HEK293 (cell line): Measurements from ENCODE around the gene SPATA1.

ENCODE experiments used
- BCL11B ChIP-seq: fragments of 450-650 bp; formaldehyde crosslinking; IDR thresholded peaks from 2 replicates; pipeline ENCODE4 v1.5.1; 2016; ENCODE audit warnings: low read depth, missing biosample characterization, missing genetic modification characterization
- GFI1B ChIP-seq: fragments of 450-650 bp; formaldehyde crosslinking; IDR thresholded peaks from 2 replicates; pipeline ENCODE4 v1.5.1; 2016; ENCODE audit warnings: missing biosample characterization, missing genetic modification characterization
- GLIS1 ChIP-seq: fragments of 450-650 bp; formaldehyde crosslinking; IDR thresholded peaks from 2 replicates; pipeline ENCODE4 v1.5.1; 2016; ENCODE audit warnings: missing biosample characterization, missing genetic modification characterization
- GLIS2 ChIP-seq: fragments of 450-650 bp; formaldehyde crosslinking; IDR thresholded peaks from 2 replicates; pipeline ENCODE4 v1.5.1; 2016; ENCODE audit warnings: missing biosample characterization, missing genetic modification characterization
- MYNN ChIP-seq: fragments of 450-650 bp; formaldehyde crosslinking; IDR thresholded peaks from 2 replicates; pipeline ENCODE4 v1.5.1; 2016; ENCODE audit warnings: missing biosample characterization, missing genetic modification characterization, borderline replicate concordance
- SCRT1 ChIP-seq: fragments of 450-650 bp; formaldehyde crosslinking; IDR thresholded peaks from 2 replicates; pipeline ENCODE4 v1.5.1; 2016; ENCODE audit warnings: missing biosample characterization, missing genetic modification characterization, borderline replicate concordance
- SP2 ChIP-seq: fragments of 450-650 bp; formaldehyde crosslinking; IDR thresholded peaks from 2 replicates; pipeline ENCODE4 v1.5.1; 2016; ENCODE audit warnings: missing biosample characterization, missing genetic modification characterization
- WT1 ChIP-seq: fragments of 450-650 bp; formaldehyde crosslinking; IDR thresholded peaks from 2 replicates; pipeline ENCODE4 v1.5.1; 2016; ENCODE audit warnings: missing biosample characterization, missing genetic modification characterization
- ZBTB8A ChIP-seq: fragments of 450-650 bp; formaldehyde crosslinking; IDR thresholded peaks from 2 replicates; pipeline ENCODE4 v1.5.1; 2016; ENCODE audit warnings: missing biosample characterization, missing genetic modification characterization
- ZEB2 ChIP-seq: fragments of 450-650 bp; formaldehyde crosslinking; IDR thresholded peaks from 2 replicates; pipeline ENCODE4 v1.5.1; 2016; ENCODE audit warnings: missing biosample characterization, missing genetic modification characterization
- ZNF341 ChIP-seq: fragments of 450-650 bp; formaldehyde crosslinking; IDR thresholded peaks from 2 replicates; pipeline ENCODE4; 2016; ENCODE audit warnings: low read depth, missing biosample characterization, missing genetic modification characterization
- ZNF391 ChIP-seq: fragments of 450-650 bp; formaldehyde crosslinking; IDR thresholded peaks from 2 replicates; pipeline ENCODE4 v1.5.1; 2016; ENCODE audit warnings: low read depth, missing biosample characterization, missing genetic modification characterization, borderline replicate concordance
- ZNF394 ChIP-seq: fragments of 450-650 bp; formaldehyde crosslinking; IDR thresholded peaks from 2 replicates; pipeline ENCODE4 v1.5.1; 2016; ENCODE audit warnings: missing biosample characterization, missing genetic modification characterization, mild to moderate bottlenecking, moderate library complexity, borderline replicate concordance
- ZNF555 ChIP-seq: fragments of 450-650 bp; formaldehyde crosslinking; conservative IDR thresholded peaks from 2 replicates; pipeline ENCODE4 v1.5.1; 2017; ENCODE audit warnings: missing biosample characterization, mild to moderate bottlenecking, missing genetic modification characterization, inconsistent platforms
- ZNF561 ChIP-seq: fragments of 450-650 bp; IDR thresholded peaks from 2 replicates; pipeline ENCODE4 v1.5.1; 2018; ENCODE audit warnings: missing biosample characterization, missing genetic modification characterization, borderline replicate concordance
- ZNF610 ChIP-seq: fragments of 450-650 bp; formaldehyde crosslinking; IDR thresholded peaks from 2 replicates; pipeline ENCODE4 v1.5.1; 2016; ENCODE audit warnings: missing biosample characterization, missing genetic modification characterization, borderline replicate concordance
- ZNF629 ChIP-seq: fragments of 450-650 bp; formaldehyde crosslinking; IDR thresholded peaks from 2 replicates; pipeline ENCODE4 v1.5.1; 2017; ENCODE audit warnings: missing biosample characterization, missing genetic modification characterization
- ZNF654 ChIP-seq: fragments of 450-650 bp; formaldehyde crosslinking; IDR thresholded peaks from 2 replicates; pipeline ENCODE4 v1.5.1; 2016; ENCODE audit warnings: low read depth, missing biosample characterization, missing genetic modification characterization
- ZNF660 ChIP-seq: fragments of 450-650 bp; IDR thresholded peaks from 2 replicates; pipeline ENCODE4 v1.5.1; 2018; ENCODE audit warnings: missing biosample characterization, mild to moderate bottlenecking, missing genetic modification characterization
- ZNF768 ChIP-seq: fragments of 450-650 bp; formaldehyde crosslinking; IDR thresholded peaks from 2 replicates; pipeline ENCODE4 v1.5.1; 2018; ENCODE audit warnings: missing biosample characterization, mild to moderate bottlenecking, missing genetic modification characterization
- ZSCAN30 ChIP-seq: fragments of 450-650 bp; IDR thresholded peaks from 2 replicates; pipeline ENCODE4 v1.5.1; 2018; ENCODE audit warnings: missing biosample characterization, mild to moderate bottlenecking, missing genetic modification characterization, moderate library complexity
- TF ChIP-seq, protein P1 (sequence below): fragments of 450-650 bp; formaldehyde crosslinking; IDR thresholded peaks from 2 replicates; pipeline ENCODE4 v1.5.0; 2017; ENCODE audit warnings: missing biosample characterization, missing genetic modification characterization, borderline replicate concordance
- TF ChIP-seq, protein P2 (sequence below): fragments of 450-650 bp; formaldehyde crosslinking; optimal IDR thresholded peaks from 2 replicates; pipeline ENCODE3; 2016; ENCODE audit warnings: missing biosample characterization, mild to moderate bottlenecking, missing genetic modification characterization
- TF ChIP-seq, protein P3 (sequence below): fragments of 450-650 bp; formaldehyde crosslinking; IDR thresholded peaks from 2 replicates; pipeline ENCODE4 v1.5.1; 2016; ENCODE audit warnings: missing biosample characterization, missing genetic modification characterization
- TF ChIP-seq, protein P4 (sequence below): fragments of 450-650 bp; formaldehyde crosslinking; IDR thresholded peaks from 2 replicates; pipeline ENCODE4 v1.5.1; 2016; ENCODE audit warnings: missing biosample characterization, missing genetic modification characterization
- TF ChIP-seq, protein P5 (sequence below): fragments of 450-650 bp; formaldehyde crosslinking; conservative IDR thresholded peaks from 2 replicates; pipeline ENCODE4 v1.5.1; 2016; ENCODE audit warnings: low read depth, missing biosample characterization, missing genetic modification characterization
- TF ChIP-seq, protein P6 (sequence below): fragments of 450-650 bp; formaldehyde crosslinking; IDR thresholded peaks from 2 replicates; pipeline ENCODE4 v1.5.1; 2017; ENCODE audit warnings: missing biosample characterization, missing genetic modification characterization

SPATA1 gene

DNA sequence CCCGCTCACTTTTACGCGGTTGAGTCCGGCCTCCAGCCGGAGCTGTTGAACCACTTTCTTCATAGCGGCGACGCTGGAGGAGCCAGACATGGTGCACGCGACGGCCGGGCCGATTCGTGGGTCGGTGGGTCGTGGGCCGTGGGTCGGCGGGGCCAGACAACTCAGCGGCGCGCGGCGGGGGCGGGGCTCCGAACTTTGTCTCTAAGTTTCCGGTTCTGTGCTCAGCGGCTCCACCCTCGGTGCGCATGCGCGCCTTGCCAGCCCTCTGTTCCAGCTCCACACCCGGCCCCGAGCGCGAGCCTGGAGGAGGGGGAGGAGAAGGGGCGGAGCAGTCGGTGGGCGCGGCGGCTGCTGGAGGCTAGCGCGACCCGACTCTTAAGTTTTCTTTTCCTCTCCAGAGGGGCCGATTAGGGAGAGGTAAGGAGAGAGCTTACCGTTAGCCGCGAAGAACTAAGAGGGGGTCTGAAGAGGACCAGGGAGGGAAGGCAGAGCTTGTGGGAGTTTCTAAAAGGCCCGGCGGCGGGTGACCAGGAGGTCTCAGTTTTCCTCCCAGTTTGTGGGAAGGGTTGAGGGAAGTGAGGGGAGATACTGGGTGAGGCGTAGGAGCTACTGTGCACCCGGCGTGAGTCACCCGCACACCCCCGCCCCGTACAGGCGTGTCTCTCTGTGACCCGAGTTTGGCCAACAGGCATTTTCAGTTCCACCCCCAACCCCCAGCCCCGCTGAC, at the start of gene SPATA1, which contains the start of gene GNG5 (continued):
- TF ChIP-seq, protein P1, sequence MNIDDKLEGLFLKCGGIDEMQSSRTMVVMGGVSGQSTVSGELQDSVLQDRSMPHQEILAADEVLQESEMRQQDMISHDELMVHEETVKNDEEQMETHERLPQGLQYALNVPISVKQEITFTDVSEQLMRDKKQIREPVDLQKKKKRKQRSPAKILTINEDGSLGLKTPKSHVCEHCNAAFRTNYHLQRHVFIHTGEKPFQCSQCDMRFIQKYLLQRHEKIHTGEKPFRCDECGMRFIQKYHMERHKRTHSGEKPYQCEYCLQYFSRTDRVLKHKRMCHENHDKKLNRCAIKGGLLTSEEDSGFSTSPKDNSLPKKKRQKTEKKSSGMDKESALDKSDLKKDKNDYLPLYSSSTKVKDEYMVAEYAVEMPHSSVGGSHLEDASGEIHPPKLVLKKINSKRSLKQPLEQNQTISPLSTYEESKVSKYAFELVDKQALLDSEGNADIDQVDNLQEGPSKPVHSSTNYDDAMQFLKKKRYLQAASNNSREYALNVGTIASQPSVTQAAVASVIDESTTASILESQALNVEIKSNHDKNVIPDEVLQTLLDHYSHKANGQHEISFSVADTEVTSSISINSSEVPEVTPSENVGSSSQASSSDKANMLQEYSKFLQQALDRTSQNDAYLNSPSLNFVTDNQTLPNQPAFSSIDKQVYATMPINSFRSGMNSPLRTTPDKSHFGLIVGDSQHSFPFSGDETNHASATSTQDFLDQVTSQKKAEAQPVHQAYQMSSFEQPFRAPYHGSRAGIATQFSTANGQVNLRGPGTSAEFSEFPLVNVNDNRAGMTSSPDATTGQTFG: no peak
- TF ChIP-seq ZNF341: peak; percentile 39; the same call in 1 of the 2 replicates
- TF ChIP-seq ZNF391 (tag by site-specific recombination): peak; percentile 76; the same call in 1 of the 2 replicates
- peak; percentile 83 for TF ChIP-seq ZNF660 (tag by site-specific recombination)
- TF ChIP-seq ZNF629 (tag by site-specific recombination): peak; percentile 77
- peak; percentile 87 for TF ChIP-seq MYNN (tag by site-specific recombination)
- TF ChIP-seq ZEB2 (tag by site-specific recombination): peak; percentile 94
- peak; percentile 66; the same call in 1 of the 2 replicates for TF ChIP-seq ZNF394 (tag by site-specific recombination)
- TF ChIP-seq, protein P2, sequence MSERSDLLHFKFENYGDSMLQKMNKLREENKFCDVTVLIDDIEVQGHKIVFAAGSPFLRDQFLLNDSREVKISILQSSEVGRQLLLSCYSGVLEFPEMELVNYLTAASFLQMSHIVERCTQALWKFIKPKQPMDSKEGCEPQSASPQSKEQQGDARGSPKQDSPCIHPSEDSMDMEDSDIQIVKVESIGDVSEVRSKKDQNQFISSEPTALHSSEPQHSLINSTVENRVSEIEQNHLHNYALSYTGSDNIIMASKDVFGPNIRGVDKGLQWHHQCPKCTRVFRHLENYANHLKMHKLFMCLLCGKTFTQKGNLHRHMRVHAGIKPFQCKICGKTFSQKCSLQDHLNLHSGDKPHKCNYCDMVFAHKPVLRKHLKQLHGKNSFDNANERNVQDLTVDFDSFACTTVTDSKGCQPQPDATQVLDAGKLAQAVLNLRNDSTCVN: peak; percentile 93
- peak; percentile 82 for TF ChIP-seq WT1 (tag by site-specific recombination)
- TF ChIP-seq SP2: peak; percentile 64
- peak; percentile 74 for TF ChIP-seq ZBTB8A (tag by site-specific recombination)
- no peak for TF ChIP-seq SCRT1
- no peak for TF ChIP-seq ZNF654
- TF ChIP-seq BCL11B (tag by site-specific recombination): peak; percentile 52; the same call in 1 of the 2 replicates
- TF ChIP-seq ZNF768: 0 out of 2 replicates have a peak, but pooled peaks have one; percentile 13
- TF ChIP-seq, protein P3, sequence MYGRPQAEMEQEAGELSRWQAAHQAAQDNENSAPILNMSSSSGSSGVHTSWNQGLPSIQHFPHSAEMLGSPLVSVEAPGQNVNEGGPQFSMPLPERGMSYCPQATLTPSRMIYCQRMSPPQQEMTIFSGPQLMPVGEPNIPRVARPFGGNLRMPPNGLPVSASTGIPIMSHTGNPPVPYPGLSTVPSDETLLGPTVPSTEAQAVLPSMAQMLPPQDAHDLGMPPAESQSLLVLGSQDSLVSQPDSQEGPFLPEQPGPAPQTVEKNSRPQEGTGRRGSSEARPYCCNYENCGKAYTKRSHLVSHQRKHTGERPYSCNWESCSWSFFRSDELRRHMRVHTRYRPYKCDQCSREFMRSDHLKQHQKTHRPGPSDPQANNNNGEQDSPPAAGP (tag by site-specific recombination): peak; percentile 86
- TF ChIP-seq GFI1B: no peak
- TF ChIP-seq ZNF561 (tag by site-specific recombination): 0 out of 2 replicates have a peak, but pooled peaks have one; percentile 37
- peak; percentile 75; the same call in 1 of the 2 replicates for TF ChIP-seq ZNF610 (tag by site-specific recombination)
- no peak for TF ChIP-seq ZNF555
- TF ChIP-seq, protein P4, sequence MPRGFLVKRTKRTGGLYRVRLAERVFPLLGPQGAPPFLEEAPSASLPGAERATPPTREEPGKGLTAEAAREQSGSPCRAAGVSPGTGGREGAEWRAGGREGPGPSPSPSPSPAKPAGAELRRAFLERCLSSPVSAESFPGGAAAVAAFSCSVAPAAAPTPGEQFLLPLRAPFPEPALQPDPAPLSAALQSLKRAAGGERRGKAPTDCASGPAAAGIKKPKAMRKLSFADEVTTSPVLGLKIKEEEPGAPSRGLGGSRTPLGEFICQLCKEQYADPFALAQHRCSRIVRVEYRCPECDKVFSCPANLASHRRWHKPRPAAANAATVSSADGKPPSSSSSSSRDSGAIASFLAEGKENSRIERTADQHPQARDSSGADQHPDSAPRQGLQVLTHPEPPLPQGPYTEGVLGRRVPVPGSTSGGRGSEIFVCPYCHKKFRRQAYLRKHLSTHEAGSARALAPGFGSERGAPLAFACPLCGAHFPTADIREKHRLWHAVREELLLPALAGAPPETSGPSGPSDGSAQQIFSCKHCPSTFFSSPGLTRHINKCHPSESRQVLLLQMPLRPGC: 0 out of 2 replicates have a peak, but pooled peaks have one; percentile 48
- peak; percentile 98 for TF ChIP-seq GLIS2 (tag by site-specific recombination)
- peak; percentile 55; the same call in 1 of the 2 replicates for TF ChIP-seq ZSCAN30
- TF ChIP-seq GLIS1: peak; percentile 82
- TF ChIP-seq, protein P5, sequence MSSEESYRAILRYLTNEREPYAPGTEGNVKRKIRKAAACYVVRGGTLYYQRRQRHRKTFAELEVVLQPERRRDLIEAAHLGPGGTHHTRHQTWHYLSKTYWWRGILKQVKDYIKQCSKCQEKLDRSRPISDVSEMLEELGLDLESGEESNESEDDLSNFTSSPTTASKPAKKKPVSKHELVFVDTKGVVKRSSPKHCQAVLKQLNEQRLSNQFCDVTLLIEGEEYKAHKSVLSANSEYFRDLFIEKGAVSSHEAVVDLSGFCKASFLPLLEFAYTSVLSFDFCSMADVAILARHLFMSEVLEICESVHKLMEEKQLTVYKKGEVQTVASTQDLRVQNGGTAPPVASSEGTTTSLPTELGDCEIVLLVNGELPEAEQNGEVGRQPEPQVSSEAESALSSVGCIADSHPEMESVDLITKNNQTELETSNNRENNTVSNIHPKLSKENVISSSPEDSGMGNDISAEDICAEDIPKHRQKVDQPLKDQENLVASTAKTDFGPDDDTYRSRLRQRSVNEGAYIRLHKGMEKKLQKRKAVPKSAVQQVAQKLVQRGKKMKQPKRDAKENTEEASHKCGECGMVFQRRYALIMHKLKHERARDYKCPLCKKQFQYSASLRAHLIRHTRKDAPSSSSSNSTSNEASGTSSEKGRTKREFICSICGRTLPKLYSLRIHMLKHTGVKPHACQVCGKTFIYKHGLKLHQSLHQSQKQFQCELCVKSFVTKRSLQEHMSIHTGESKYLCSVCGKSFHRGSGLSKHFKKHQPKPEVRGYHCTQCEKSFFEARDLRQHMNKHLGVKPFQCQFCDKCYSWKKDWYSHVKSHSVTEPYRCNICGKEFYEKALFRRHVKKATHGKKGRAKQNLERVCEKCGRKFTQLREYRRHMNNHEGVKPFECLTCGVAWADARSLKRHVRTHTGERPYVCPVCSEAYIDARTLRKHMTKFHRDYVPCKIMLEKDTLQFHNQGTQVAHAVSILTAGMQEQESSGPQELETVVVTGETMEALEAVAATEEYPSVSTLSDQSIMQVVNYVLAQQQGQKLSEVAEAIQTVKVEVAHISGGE: peak; percentile 33; the same call in 1 of the 2 replicates
- TF ChIP-seq, protein P6, sequence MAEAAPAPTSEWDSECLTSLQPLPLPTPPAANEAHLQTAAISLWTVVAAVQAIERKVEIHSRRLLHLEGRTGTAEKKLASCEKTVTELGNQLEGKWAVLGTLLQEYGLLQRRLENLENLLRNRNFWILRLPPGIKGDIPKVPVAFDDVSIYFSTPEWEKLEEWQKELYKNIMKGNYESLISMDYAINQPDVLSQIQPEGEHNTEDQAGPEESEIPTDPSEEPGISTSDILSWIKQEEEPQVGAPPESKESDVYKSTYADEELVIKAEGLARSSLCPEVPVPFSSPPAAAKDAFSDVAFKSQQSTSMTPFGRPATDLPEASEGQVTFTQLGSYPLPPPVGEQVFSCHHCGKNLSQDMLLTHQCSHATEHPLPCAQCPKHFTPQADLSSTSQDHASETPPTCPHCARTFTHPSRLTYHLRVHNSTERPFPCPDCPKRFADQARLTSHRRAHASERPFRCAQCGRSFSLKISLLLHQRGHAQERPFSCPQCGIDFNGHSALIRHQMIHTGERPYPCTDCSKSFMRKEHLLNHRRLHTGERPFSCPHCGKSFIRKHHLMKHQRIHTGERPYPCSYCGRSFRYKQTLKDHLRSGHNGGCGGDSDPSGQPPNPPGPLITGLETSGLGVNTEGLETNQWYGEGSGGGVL (tag by site-specific recombination): peak; percentile 96
